HepG2 (cell line): ENCODE measurements around the gene COMMD7. TPM values are rescaled to one million over a fixed set of nuclear protein-coding genes. Genes with fewer than 3 reads are reported as not detected.

Source experiments
- ATAC-seq: fragments of 200-7000 bp; cut with Tn5 transposase; 3 replicates; pipeline ENCODE4 v1.9.1; 2020; ENCODE audit warnings: mild to moderate bottlenecking, moderate library complexity
- BruUV-seq: library from RNA; stranded (reverse); fragments of 400-500 nt; replicated peaks from 2 replicates; lab custom pipeline; 2021; lab: Mats Ljungman, UMichigan
- CTCF ChIA-PET: fragments of 300-600 bp; formaldehyde crosslinking; extraction: SDS; loops from one replicate; lab custom pipeline; 2021; ENCODE audit warnings: low total read pairs, inconsistent platforms, low intra/inter-chr PET ratio; lab: Yijun Ruan, JAX
- POLR2A ChIA-PET: fragments of 350-600 bp; sonication (Branson Sonifier 250); formaldehyde crosslinking; loops from one replicate; lab custom pipeline; 2020; ENCODE audit warnings: antibody characterized with exemption, inconsistent platforms; lab: Yijun Ruan, JAX
- DNase-seq: peaks from one replicate; pipeline ENCODE4 v3.0.0-alpha.2; 2015; ENCODE audit warnings: low spot score
- FAIRE-seq: peaks from 3 replicates; lab custom pipeline; 2011; peaks lifted over from hg19 to GRCh38; lab: Jason Lieb, UNC
- H2AFZ ChIP-seq: one replicate; pipeline ENCODE4 v1.6.1; 2011; ENCODE audit warnings: low read length, inconsistent platforms
- H3K27ac ChIP-seq: fragments of 300-600 bp; 3 replicates; pipeline ENCODE4 v1.8.0; 2011; ENCODE audit warnings: mixed run types, mild to moderate bottlenecking, mixed read lengths, low read length, inconsistent platforms; ENCODE audit not compliant: insufficient read depth; ENCODE audit errors: extremely low read length
- H3K27me3 ChIP-seq, 2 experiments: fragments of 200-600 bp in 1 of 2; 2 replicates in 1 of 2; 3 replicates in 1 of 2; pipeline versions ENCODE4 v1.6.0 to v1.8.0; 2011; ENCODE audit warnings: low read length in 2 of 2, mild to moderate bottlenecking in 2 of 2, moderate library complexity in 2 of 2, inconsistent platforms in 1 of 2; ENCODE audit not compliant: insufficient read depth in 2 of 2, control insufficient read depth in 1 of 2
- H3K36me3 ChIP-seq, 2 experiments: fragments of 200-600 bp in 1 of 2; replicated peaks in 1 of 2; 2 replicates in 1 of 2; 3 replicates in 1 of 2; pipeline versions ENCODE4 v1.5.1 to v1.8.0; 2011; ENCODE audit warnings: low read length in 2 of 2, inconsistent platforms in 1 of 2; ENCODE audit not compliant: insufficient read depth in 2 of 2, control insufficient read depth in 1 of 2
- H3K4me1 ChIP-seq: 2 replicates; pipeline ENCODE4 v1.5.1; 2012; ENCODE audit warnings: low read length, inconsistent platforms; ENCODE audit not compliant: insufficient read depth
- H3K4me2 ChIP-seq: 2 replicates; pipeline ENCODE4 v1.6.0; 2011; ENCODE audit warnings: low read depth, low read length, inconsistent platforms
- H3K4me3 ChIP-seq, 3 experiments: fragments of 200-600 bp in 1 of 3; sonication (generic), shearing (Covaris generic) in 1 of 3; replicated peaks in 1 of 3; 2 replicates each; pipeline ENCODE4 v1.5.1; 2011 to 2016; ENCODE audit warnings: low read length in 3 of 3, inconsistent platforms in 2 of 3, low read depth in 2 of 3, mild to moderate bottlenecking in 2 of 3, control low read depth in 1 of 3, mixed read lengths in 1 of 3; ENCODE audit not compliant: insufficient read depth in 1 of 3
- H3K79me2 ChIP-seq: one replicate; pipeline ENCODE4 v1.6.1; 2011; ENCODE audit warnings: low read length, inconsistent platforms; ENCODE audit not compliant: insufficient read depth
- H3K9ac ChIP-seq: 2 replicates; pipeline ENCODE4 v1.6.0; 2011; ENCODE audit warnings: mild to moderate bottlenecking, low read depth, low read length, inconsistent platforms; ENCODE audit not compliant: insufficient read depth
- H3K9me3 ChIP-seq: 2 replicates; pipeline ENCODE4 v1.5.1; 2012; ENCODE audit warnings: mild to moderate bottlenecking, low read length
- H4K20me1 ChIP-seq: 2 replicates; pipeline ENCODE4 v1.6.0; 2011; ENCODE audit warnings: inconsistent platforms, mild to moderate bottlenecking, low read length, moderate library complexity; ENCODE audit not compliant: insufficient read depth
- GABPA ChIP-seq, 2 experiments: IDR thresholded peaks; 2 replicates each; pipeline ENCODE4 v1.6.1; 2011 to 2016; ENCODE audit warnings: low read depth in 2 of 2, low read length in 1 of 2, missing biosample characterization in 1 of 2, missing genetic modification characterization in 1 of 2
- HNF4G ChIP-seq, 2 experiments: sonication (generic) in 1 of 2; formaldehyde crosslinking in 1 of 2; IDR thresholded peaks; 2 replicates each; pipeline versions ENCODE4 v1.4.0 to v1.6.1; 2011 to 2020; ENCODE audit warnings: borderline replicate concordance in 2 of 2, low read depth in 2 of 2, mild to moderate bottlenecking in 2 of 2, low read length in 1 of 2, missing genetic modification reagents in 1 of 2, moderate library complexity in 1 of 2
- NFRKB ChIP-seq: fragments of 450-650 bp; IDR thresholded peaks from 2 replicates; pipeline ENCODE4 v1.6.1; 2017
- NFYC ChIP-seq: IDR thresholded peaks from 2 replicates; pipeline ENCODE4 v1.6.1; 2016; ENCODE audit warnings: missing genetic modification reagents, missing compliant biosample characterization
- SP2 ChIP-seq: sonication (generic); formaldehyde crosslinking; IDR thresholded peaks from 2 replicates; pipeline ENCODE4 v1.5.1; 2020; ENCODE audit warnings: mild to moderate bottlenecking, missing genetic modification reagents
- TP53 ChIP-seq: sonication (generic); formaldehyde crosslinking; conservative IDR thresholded peaks from 2 replicates; pipeline ENCODE4 v1.4.0; 2020; ENCODE audit warnings: missing genetic modification reagents
- ZNF468 ChIP-seq: sonication (generic); formaldehyde crosslinking; IDR thresholded peaks from 2 replicates; pipeline ENCODE4 v1.8.0; 2022; ENCODE audit warnings: mild to moderate bottlenecking, moderate library complexity, missing genetic modification reagents
- WGBS: methylation state at CpG from one replicate; pipeline ENCODE4 v1.1.6; 2017; ENCODE audit warnings: low lambda C conversion rate; 5-methylcytosine and 5-hydroxymethylcytosine counted together
- in situ Hi-C: cut with HindIII; loops from 2 replicates; pipeline ENCODE4 v1.10.0; 2017; ENCODE audit warnings: low pct_unique_long_range_greater_than_20kb; ENCODE audit not compliant: extremely low pct_ligation_motif_present
- intact Hi-C: fragments of 100-400 bp; cut with micrococcal nuclease; formaldehyde crosslinking; loops from one replicate; pipeline ENCODE4 v1.10.0; 2022; ENCODE audit not compliant: unreplicated experiment
- polyA plus RNA-seq, 8 experiments: library from polyadenylated mRNA; depleted of rRNA in 3 of 8; stranded (reverse) in 7 of 8; unstranded in 1 of 8; fragments of >200 nt; fragmentation: Illumina TruSeq in 4 of 8; extraction: Trizol in 4 of 8; gene quantifications; 2 replicates each; pipeline versions ENCODE4 v1.2.1 to v1.2.3, GENCODE V29; 2011 to 2016; ENCODE audit warnings: low read depth in 4 of 8, missing spikeins in 1 of 8, mixed read lengths in 1 of 8; ENCODE audit not compliant: insufficient read depth in 1 of 8
- total RNA-seq, 5 experiments: library from RNA; depleted of rRNA; stranded (reverse); fragments of >200 nt; fragmentation: Illumina TruSeq; extraction: Trizol; gene quantifications; 2 replicates each; pipeline ENCODE4 v1.2.3, GENCODE V29; 2016; ENCODE audit warnings: low read depth in 1 of 5
- TF ChIP-seq, protein P1 (sequence below): IDR thresholded peaks from 2 replicates; pipeline ENCODE4 v1.6.1; 2016; ENCODE audit warnings: control low read depth
- TF ChIP-seq, protein P2 (sequence below): sonication (generic); formaldehyde crosslinking; IDR thresholded peaks from 2 replicates; pipeline ENCODE4 v1.5.1; 2020; ENCODE audit warnings: mild to moderate bottlenecking, missing genetic modification reagents, moderate library complexity
- TF ChIP-seq, protein P3 (sequence below): sonication (generic); formaldehyde crosslinking; IDR thresholded peaks from 2 replicates; pipeline ENCODE4 v1.9.0; 2021; ENCODE audit warnings: mild to moderate bottlenecking, missing genetic modification reagents

COMMD7 gene
- total and polyA plus RNA-seq, 2 of the 13 experiments (the other 11 are each of a cell fraction or from before 2014, with no cell fraction given), result 42.1 to 53.3 TPM

DNA sequence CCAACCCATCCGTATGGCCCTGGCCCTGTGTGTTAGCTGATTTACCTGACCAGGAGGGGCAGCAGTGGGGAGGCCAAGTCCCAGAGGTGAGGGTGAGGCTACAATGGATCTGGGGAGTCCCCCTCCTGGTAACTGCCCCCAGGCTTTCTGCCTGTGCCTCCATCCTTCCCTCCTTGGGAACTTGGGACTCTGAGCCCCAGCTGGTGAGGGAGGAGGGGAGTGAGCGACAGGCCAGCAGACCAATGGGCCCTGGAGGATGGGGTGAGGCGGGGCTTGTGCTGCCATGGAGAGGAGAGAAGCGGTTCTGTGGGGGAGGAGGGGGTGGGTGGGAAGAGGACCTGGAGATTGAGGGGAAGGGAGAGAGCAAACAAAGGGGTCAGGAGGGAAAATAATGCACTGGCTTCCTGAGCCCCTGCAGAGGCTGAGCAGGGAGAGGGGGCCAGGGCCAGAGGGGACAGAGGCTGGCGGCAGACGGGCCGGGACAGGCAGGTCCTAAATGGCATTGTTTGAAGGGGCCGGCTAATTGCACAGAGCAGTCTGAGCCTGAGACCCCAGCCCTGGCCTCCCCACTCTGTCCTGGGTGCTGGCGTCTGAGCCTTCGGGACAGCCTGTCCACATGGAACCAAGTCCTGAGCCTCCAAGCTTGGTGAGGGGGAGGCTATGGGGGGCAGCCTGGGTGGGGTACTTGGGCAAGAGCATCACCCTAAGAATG lies 36.4 kb upstream of the COMMD7 start:
- ChIA-PET POLR2A (interaction anchor here (2.9 kb wide), 1 partner anchor 99 kb away, joined by 16 read pairs; no protein-coding TSS in a partner anchor), CTCF (interaction anchor here (0.8 to 6.1 kb wide), 2 partner anchors 101 to 107 kb away, joined by 4 to 203 read pairs; partner anchors contain the start of gene C20orf203)
- no peaks in the 10 kb centered on the region for H3K9me3 ChIP-seq
- no peaks in the 10 kb centered on the region for H4K20me1 ChIP-seq
- no peak overlapping the region for H3K27ac ChIP-seq
- BruUV-seq, result no TSS peak
- intact Hi-C loops, result loop anchor here (5.0 to 10.0 kb wide), 2 partner anchors 37 to 255 kb away; partner anchors contain the start of gene COMMD7
- H3K4me1 ChIP-seq, result peaks cover 35% of the 10 kb centered on the region
- no peak overlapping the region for H3K9ac ChIP-seq
- no peaks in the 10 kb centered on the region for H3K27me3 ChIP-seq
- H3K4me2 ChIP-seq, result no peak overlapping the region
- H2AFZ ChIP-seq, result no peak overlapping the region
- no peak overlapping the region for H3K4me3 ChIP-seq
- FAIRE-seq (no peak), ATAC-seq (peak; percentile 7; the same call in 1 of the 3 replicates), DNase-seq (no peak)
- WGBS, result 97% methylated on average over 10 of the region's 10 CpGs
- H3K79me2 ChIP-seq, result no peaks in the 10 kb centered on the region
- in situ Hi-C loops, result loop anchor here (5.0 kb wide), 1 partner anchor 107 kb away; the partner anchor contains the start of gene C20orf203
- H3K36me3 ChIP-seq, result peaks cover 3 to 13% of the 10 kb centered on the region in 2 experiments; a peak in 4 of 5 replicates
- TF ChIP-seq NFRKB (no peak), TP53 (CRISPR knock-in tag) (no peak), NFYC (CRISPR knock-in tag) (peak; percentile 59), ZNF468 (CRISPR knock-in tag) (no peak), HNF4G (IDR thresholded peaks at IDR 0.05; ENCODE audit: borderline replicate concordance, low read depth, low read length) (peak; percentile 4; the same call in 1 of the 2 replicates), HNF4G (CRISPR knock-in tag; IDR thresholded peaks at IDR 0.05; ENCODE audit: borderline replicate concordance, low read depth) (no peak), SP2 (CRISPR knock-in tag) (peak; percentile 53), GABPA (IDR thresholded peaks at IDR 0.05; ENCODE audit: low read depth, low read length) (0 out of 2 replicates have a peak, but pooled peaks have one; percentile 12), GABPA (CRISPR knock-in tag; IDR thresholded peaks at IDR 0.05; ENCODE audit: low read depth) (no peak)
- TF ChIP-seq, protein P1, sequence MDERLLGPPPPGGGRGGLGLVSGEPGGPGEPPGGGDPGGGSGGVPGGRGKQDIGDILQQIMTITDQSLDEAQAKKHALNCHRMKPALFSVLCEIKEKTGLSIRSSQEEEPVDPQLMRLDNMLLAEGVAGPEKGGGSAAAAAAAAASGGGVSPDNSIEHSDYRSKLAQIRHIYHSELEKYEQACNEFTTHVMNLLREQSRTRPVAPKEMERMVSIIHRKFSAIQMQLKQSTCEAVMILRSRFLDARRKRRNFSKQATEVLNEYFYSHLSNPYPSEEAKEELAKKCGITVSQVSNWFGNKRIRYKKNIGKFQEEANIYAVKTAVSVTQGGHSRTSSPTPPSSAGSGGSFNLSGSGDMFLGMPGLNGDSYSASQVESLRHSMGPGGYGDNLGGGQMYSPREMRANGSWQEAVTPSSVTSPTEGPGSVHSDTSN (CRISPR knock-in tag), result peak; percentile 70; the same call in 1 of the 2 replicates
- TF ChIP-seq, protein P2, sequence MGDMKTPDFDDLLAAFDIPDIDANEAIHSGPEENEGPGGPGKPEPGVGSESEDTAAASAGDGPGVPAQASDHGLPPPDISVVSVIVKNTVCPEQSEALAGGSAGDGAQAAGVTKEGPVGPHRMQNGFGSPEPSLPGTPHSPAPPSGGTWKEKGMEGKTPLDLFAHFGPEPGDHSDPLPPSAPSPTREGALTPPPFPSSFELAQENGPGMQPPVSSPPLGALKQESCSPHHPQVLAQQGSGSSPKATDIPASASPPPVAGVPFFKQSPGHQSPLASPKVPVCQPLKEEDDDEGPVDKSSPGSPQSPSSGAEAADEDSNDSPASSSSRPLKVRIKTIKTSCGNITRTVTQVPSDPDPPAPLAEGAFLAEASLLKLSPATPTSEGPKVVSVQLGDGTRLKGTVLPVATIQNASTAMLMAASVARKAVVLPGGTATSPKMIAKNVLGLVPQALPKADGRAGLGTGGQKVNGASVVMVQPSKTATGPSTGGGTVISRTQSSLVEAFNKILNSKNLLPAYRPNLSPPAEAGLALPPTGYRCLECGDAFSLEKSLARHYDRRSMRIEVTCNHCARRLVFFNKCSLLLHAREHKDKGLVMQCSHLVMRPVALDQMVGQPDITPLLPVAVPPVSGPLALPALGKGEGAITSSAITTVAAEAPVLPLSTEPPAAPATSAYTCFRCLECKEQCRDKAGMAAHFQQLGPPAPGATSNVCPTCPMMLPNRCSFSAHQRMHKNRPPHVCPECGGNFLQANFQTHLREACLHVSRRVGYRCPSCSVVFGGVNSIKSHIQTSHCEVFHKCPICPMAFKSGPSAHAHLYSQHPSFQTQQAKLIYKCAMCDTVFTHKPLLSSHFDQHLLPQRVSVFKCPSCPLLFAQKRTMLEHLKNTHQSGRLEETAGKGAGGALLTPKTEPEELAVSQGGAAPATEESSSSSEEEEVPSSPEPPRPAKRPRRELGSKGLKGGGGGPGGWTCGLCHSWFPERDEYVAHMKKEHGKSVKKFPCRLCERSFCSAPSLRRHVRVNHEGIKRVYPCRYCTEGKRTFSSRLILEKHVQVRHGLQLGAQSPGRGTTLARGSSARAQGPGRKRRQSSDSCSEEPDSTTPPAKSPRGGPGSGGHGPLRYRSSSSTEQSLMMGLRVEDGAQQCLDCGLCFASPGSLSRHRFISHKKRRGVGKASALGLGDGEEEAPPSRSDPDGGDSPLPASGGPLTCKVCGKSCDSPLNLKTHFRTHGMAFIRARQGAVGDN (CRISPR knock-in tag), result no peak
- TF ChIP-seq, protein P3, sequence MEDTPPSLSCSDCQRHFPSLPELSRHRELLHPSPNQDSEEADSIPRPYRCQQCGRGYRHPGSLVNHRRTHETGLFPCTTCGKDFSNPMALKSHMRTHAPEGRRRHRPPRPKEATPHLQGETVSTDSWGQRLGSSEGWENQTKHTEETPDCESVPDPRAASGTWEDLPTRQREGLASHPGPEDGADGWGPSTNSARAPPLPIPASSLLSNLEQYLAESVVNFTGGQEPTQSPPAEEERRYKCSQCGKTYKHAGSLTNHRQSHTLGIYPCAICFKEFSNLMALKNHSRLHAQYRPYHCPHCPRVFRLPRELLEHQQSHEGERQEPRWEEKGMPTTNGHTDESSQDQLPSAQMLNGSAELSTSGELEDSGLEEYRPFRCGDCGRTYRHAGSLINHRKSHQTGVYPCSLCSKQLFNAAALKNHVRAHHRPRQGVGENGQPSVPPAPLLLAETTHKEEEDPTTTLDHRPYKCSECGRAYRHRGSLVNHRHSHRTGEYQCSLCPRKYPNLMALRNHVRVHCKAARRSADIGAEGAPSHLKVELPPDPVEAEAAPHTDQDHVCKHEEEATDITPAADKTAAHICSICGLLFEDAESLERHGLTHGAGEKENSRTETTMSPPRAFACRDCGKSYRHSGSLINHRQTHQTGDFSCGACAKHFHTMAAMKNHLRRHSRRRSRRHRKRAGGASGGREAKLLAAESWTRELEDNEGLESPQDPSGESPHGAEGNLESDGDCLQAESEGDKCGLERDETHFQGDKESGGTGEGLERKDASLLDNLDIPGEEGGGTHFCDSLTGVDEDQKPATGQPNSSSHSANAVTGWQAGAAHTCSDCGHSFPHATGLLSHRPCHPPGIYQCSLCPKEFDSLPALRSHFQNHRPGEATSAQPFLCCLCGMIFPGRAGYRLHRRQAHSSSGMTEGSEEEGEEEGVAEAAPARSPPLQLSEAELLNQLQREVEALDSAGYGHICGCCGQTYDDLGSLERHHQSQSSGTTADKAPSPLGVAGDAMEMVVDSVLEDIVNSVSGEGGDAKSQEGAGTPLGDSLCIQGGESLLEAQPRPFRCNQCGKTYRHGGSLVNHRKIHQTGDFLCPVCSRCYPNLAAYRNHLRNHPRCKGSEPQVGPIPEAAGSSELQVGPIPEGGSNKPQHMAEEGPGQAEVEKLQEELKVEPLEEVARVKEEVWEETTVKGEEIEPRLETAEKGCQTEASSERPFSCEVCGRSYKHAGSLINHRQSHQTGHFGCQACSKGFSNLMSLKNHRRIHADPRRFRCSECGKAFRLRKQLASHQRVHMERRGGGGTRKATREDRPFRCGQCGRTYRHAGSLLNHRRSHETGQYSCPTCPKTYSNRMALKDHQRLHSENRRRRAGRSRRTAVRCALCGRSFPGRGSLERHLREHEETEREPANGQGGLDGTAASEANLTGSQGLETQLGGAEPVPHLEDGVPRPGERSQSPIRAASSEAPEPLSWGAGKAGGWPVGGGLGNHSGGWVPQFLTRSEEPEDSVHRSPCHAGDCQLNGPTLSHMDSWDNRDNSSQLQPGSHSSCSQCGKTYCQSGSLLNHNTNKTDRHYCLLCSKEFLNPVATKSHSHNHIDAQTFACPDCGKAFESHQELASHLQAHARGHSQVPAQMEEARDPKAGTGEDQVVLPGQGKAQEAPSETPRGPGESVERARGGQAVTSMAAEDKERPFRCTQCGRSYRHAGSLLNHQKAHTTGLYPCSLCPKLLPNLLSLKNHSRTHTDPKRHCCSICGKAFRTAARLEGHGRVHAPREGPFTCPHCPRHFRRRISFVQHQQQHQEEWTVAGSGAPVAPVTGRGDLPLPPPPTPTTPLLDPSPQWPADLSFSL (CRISPR knock-in tag), result no peak
